Measurements from ENCODE around the gene INO80D. TPM values are rescaled to one million over a fixed set of nuclear protein-coding genes. Genes with fewer than 3 reads are reported as not detected.

Gene INO80D
- total and polyA plus RNA-seq, 7 donors, result 1.7 to 17.7 (median 15.4) TPM

DNA sequence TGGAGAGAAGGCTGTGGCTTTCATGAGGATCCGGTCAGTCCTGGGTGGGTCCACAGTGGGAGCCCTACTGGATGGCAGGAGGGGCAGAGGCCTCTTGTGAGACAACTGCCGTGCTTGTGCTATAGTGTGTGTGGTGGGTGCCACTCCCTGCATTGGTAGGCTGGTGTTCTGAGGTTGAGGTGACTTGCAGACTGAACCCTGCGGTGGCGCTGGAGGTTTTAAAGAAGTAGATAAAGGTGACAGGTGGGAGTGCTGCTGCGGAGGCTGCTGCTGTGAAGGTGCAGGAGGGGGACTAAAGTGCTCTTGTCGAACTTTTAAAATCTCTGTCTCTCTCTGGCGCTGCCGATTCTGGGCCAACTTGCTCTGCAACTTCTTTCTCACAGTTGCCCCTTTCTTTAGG, 29.7 kb downstream of the INO80D start:
- Histone ChIP-seq H3K36me3 (ENCODE audit: insufficient read depth in 1 of 2, low read depth in 1 of 2) (peaks cover 7 to 60% of the 10 kb centered on the region in 2 donors), H3K4me3 (no peak overlapping the region), H3K27ac (no peak overlapping the region), H3K9me3 (no peaks in the 10 kb centered on the region), H3K27me3 (ENCODE audit: insufficient read depth in 3 of 3, low read length in 2 of 3) (no peaks in the 10 kb centered on the region), H3K4me1 (no peaks in the 10 kb centered on the region)
- no peak for DNase-seq
- no peak for ATAC-seq
- 97 to 100% (median 97%) methylated on average over 8 of the region's 8 CpGs for WGBS, 3 donors
- intact Hi-C loops (cut with DNase I), result no loop called here
- TF ChIP-seq, protein P1, sequence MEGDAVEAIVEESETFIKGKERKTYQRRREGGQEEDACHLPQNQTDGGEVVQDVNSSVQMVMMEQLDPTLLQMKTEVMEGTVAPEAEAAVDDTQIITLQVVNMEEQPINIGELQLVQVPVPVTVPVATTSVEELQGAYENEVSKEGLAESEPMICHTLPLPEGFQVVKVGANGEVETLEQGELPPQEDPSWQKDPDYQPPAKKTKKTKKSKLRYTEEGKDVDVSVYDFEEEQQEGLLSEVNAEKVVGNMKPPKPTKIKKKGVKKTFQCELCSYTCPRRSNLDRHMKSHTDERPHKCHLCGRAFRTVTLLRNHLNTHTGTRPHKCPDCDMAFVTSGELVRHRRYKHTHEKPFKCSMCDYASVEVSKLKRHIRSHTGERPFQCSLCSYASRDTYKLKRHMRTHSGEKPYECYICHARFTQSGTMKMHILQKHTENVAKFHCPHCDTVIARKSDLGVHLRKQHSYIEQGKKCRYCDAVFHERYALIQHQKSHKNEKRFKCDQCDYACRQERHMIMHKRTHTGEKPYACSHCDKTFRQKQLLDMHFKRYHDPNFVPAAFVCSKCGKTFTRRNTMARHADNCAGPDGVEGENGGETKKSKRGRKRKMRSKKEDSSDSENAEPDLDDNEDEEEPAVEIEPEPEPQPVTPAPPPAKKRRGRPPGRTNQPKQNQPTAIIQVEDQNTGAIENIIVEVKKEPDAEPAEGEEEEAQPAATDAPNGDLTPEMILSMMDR (IDR thresholded peaks at IDR 0.05), result no peak

DNA sequence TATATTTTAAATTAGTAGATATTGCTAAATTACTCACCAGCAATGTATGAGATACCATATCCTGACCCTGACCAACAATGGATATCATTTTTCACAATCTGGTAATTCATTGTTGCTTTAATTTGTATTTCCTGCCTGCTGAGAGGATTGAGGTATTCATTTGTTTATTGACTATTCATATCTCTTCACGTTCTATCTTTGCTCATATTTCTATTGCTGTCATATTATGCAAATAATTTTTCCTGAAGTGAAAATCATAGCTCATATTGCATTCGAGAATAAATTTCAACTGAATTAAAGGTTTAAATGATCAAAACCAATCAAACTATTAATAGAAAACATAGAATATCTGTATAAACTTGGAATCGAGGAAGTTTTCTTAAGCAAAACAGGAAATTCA, 31.0 kb downstream of the INO80D start:
- TF ChIP-seq, protein P1 (IDR thresholded peaks at IDR 0.05), result no peak
- Histone ChIP-seq H3K4me1 (no peaks in the 10 kb centered on the region), H3K36me3 (ENCODE audit: insufficient read depth in 1 of 2, low read depth in 1 of 2) (peaks cover 7 to 54% of the 10 kb centered on the region in 2 donors), H3K4me3 (no peak overlapping the region), H3K27me3 (ENCODE audit: insufficient read depth in 3 of 3, low read length in 2 of 3) (no peaks in the 10 kb centered on the region), H3K27ac (no peak overlapping the region), H3K9me3 (no peaks in the 10 kb centered on the region)
- ATAC-seq (no peak), DNase-seq (no peak)
- 78 to 82% (median 79%) methylated on average over 3 of the region's 3 CpGs for WGBS, 3 donors
- intact Hi-C loops (cut with DNase I), result no loop called here

DNA sequence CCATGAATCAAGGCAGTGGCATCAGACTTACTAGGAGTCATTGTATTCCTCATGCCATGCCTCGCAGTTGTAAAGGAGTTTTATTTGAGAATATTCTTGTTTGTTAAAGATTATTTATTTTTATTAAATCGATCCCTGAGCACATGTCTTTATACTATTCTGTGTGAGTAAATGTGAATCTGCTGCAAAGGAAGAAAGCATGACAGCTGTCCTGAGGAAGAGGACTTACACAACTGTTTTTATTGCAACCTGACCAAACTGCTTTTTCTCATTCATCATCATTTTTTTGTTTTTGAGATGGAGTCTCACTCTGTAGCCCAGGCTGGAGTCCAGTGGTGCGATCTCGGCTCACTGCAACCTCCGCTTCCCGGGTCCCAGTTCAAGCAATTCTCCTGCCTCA, 34.1 kb downstream of the INO80D start:
- no peak for ATAC-seq
- H3K36me3 ChIP-seq (ENCODE audit: insufficient read depth in 1 of 2, low read depth in 1 of 2), result peaks cover 7 to 40% of the 10 kb centered on the region in 2 donors
- TF ChIP-seq, protein P1 (IDR thresholded peaks at IDR 0.05), result no peak
- no peaks in the 10 kb centered on the region for H3K27me3 ChIP-seq (ENCODE audit: insufficient read depth in 3 of 3, low read length in 2 of 3)
- H3K9me3 ChIP-seq, result no peaks in the 10 kb centered on the region
- no peak for DNase-seq
- intact Hi-C loops (cut with DNase I), result no loop called here
- H3K4me3 ChIP-seq, result no peak overlapping the region
- 87 to 96% (median 89%) methylated on average over 6 of the region's 6 CpGs for WGBS, 3 donors
- no peak overlapping the region for H3K27ac ChIP-seq
- H3K4me1 ChIP-seq, result no peaks in the 10 kb centered on the region

DNA sequence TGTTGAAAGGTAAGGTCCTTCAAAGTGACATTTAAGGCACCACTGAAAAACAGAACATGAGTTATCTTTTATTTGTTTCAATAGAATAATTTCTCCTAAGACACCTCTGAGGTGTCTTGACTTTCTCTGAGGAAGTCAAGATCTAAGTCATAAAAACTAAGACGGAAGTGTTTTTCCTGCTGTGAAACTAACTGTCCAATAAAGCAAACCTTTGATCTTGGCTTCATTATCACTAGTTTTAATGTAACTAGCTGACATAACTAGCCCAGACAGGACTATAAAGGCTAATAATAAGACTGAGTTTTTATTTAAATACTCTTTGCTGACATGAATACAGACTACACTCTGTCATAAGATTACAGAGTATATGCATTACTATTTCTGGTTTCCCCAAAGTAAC, 36.6 kb downstream of the INO80D start:
- Histone ChIP-seq H3K4me3 (no peak overlapping the region), H3K27me3 (ENCODE audit: insufficient read depth in 3 of 3, low read length in 2 of 3) (no peaks in the 10 kb centered on the region), H3K36me3 (ENCODE audit: insufficient read depth in 1 of 2, low read depth in 1 of 2) (peaks cover 2 to 40% of the 10 kb centered on the region in 2 donors), H3K4me1 (no peaks in the 10 kb centered on the region), H3K27ac (no peak overlapping the region), H3K9me3 (no peaks in the 10 kb centered on the region)
- TF ChIP-seq, protein P1 (IDR thresholded peaks at IDR 0.05), result no peak
- DNase-seq (no peak), ATAC-seq (no peak)
- intact Hi-C loops (cut with DNase I), result no loop called here
- 84 to 89% (median 86%) methylated on average over 1 of the region's 1 CpG for WGBS, 3 donors

DNA sequence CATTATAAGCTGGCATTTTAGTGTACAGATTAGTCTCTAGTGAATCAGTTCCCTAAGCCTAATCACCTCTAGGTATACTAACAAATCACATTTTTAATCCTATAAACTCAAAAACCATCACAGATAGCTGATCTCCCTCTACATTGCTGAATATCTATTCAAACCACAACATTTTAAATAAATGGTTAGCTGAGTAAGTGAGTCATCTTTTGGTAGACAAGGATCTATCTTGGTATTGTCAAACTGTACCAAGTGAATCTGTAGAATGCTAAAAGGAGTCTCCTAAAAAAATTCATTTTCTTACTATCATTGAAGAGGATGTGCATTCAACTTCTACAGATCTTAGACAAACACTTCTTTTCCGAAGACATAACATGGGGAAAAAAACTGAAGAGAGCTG, 40.7 kb downstream of the INO80D start:
- H3K4me1 ChIP-seq, result no peaks in the 10 kb centered on the region
- H3K36me3 ChIP-seq (ENCODE audit: insufficient read depth in 1 of 2, low read depth in 1 of 2), result peaks cover 0 to 39% of the 10 kb centered on the region in 2 donors
- H3K9me3 ChIP-seq, result no peaks in the 10 kb centered on the region

More for the DNA sequence above, 40.7 kb downstream of the INO80D start:
- intact Hi-C loops (cut with DNase I), result no loop called here
- 90 to 100% (median 95%) methylated on average over 1 of the region's 1 CpG for WGBS, 3 donors
- no peak for DNase-seq
- ATAC-seq, result no peak
- Histone ChIP-seq H3K27ac (no peak overlapping the region), H3K4me3 (no peak overlapping the region), H3K27me3 (ENCODE audit: insufficient read depth in 3 of 3, low read length in 2 of 3) (no peaks in the 10 kb centered on the region)
- TF ChIP-seq, protein P1 (IDR thresholded peaks at IDR 0.05), result no peak
